ENCODE measurements around the gene LMTK2. TPM values are rescaled to one million over a fixed set of nuclear protein-coding genes. Genes with fewer than 3 reads are reported as not detected.

The LMTK2 gene
- total and polyA plus RNA-seq, 2 donors (not counting 1 experiment from before 2014, with no cell fraction given) = 4.9 to 13.1 TPM

DNA sequence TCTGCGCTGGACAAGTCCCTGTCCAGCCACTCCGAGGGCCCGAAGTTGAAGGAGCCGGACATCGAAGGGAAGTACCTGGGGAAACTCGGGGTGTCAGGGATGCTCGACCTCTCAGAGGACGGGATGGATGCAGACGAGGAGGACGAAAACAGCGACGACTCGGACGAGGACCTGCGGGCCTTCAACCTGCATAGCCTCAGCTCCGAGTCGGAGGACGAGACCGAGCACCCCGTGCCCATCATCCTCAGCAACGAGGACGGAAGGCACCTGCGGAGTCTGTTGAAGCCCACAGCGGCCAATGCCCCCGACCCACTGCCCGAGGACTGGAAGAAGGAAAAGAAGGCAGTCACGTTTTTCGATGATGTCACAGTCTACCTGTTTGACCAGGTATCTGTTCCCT is 87.5 kb downstream of the LMTK2 start:
- Mint-ChIP-seq H3K27ac (no peak overlapping the region), H3K4me1 (peaks cover 7% of the 10 kb centered on the region), H3K9me3 (ENCODE audit: insufficient read depth) (no peaks in the 10 kb centered on the region), H3K4me3 (no peak overlapping the region), H3K27me3 (peaks cover 13% of the 10 kb centered on the region)
- Histone ChIP-seq H3K36me3 (replicated peaks in 1 of 2; ENCODE audit: control extremely low read depth in 1 of 2, control insufficient read depth in 1 of 2, extremely low read depth in 1 of 2, insufficient read depth in 2 of 2, low read length in 1 of 2) (peaks cover 0 to 18% of the 10 kb centered on the region in 2 experiments), H2AFZ (ENCODE audit: insufficient read depth, low read depth, low read length, poor library complexity, severe bottlenecking) (no peak overlapping the region), H4K20me1 (ENCODE audit: control insufficient read depth, insufficient read depth, low read length, poor library complexity, severe bottlenecking) (peaks cover 8% of the 10 kb centered on the region), H3K27me3 (replicated peaks in 1 of 4; ENCODE audit: control extremely low read depth in 1 of 4, control insufficient read depth in 3 of 4, insufficient read depth in 4 of 4, low read length in 3 of 4) (peaks cover 0 to 29% (median 8%) of the 10 kb centered on the region in 4 experiments), H3K9ac (ENCODE audit: low read length) (no peak overlapping the region), H3K79me2 (ENCODE audit: control insufficient read depth, insufficient read depth, low read length) (no peaks in the 10 kb centered on the region), H3K4me3 (ENCODE audit: control extremely low read depth in 1 of 5, extremely low read depth in 1 of 5, insufficient read depth in 1 of 5, low read depth in 2 of 5, low read length in 4 of 5) (no peak overlapping the region), H3K9me3 (ENCODE audit: control extremely low read depth in 1 of 3, control insufficient read depth in 2 of 3, insufficient read depth in 1 of 3, low read length in 2 of 3) (peaks cover 0 to 13% (median 4%) of the 10 kb centered on the region in 3 donors), H3K4me2 (replicated peaks; ENCODE audit: low read depth, low read length, poor library complexity, severe bottlenecking) (no peak overlapping the region), H3K4me1 (ENCODE audit: control insufficient read depth in 2 of 2, insufficient read depth in 2 of 2, low read length in 2 of 2) (peaks cover 2% of the 10 kb centered on the region in 2 donors), H3K27ac (ENCODE audit: low read length in 2 of 2) (no peak overlapping the region)
- ATAC-seq (ENCODE audit: low read depth) (no peak), DNase-seq (no peak)
- intact Hi-C loops (cut with micrococcal nuclease) = no loop called here
- ChIA-PET POLR2A (no interaction called here), CTCF (no interaction called here)
- WGBS (ENCODE audit: insufficient coverage) = 99% methylated on average over 24 of the region's 28 CpGs
- TF ChIP-seq CTCF (IDR thresholded peaks at IDR 0.05) = no peak
- no peak for TF ChIP-seq EZH2 (IDR thresholded peaks at IDR 0.05; ENCODE audit: borderline replicate concordance, insufficient read depth, low read depth, low read length, poor library complexity, severe bottlenecking)

- ChIA-PET POLR2A (no interaction called here), CTCF (interaction anchor here (0.9 kb wide), 1 partner anchor 26 kb away, joined by 4 read pairs; no protein-coding TSS in a partner anchor)
- Mint-ChIP-seq H3K4me1 (peaks cover 12% of the 10 kb centered on the region), H3K4me3 (no peak overlapping the region), H3K9me3 (ENCODE audit: insufficient read depth) (no peaks in the 10 kb centered on the region), H3K27me3 (peaks cover 14% of the 10 kb centered on the region), H3K27ac (no peak overlapping the region)
- DNase-seq (no peak), ATAC-seq (ENCODE audit: low read depth) (no peak)
- H3K79me2 ChIP-seq (ENCODE audit: control insufficient read depth, insufficient read depth, low read length) = no peaks in the 10 kb centered on the region
- peaks cover 0 to 7% (median 4%) of the 10 kb centered on the region in 3 donors for H3K9me3 ChIP-seq (ENCODE audit: control extremely low read depth in 1 of 3, control insufficient read depth in 2 of 3, insufficient read depth in 1 of 3, low read length in 2 of 3)
- H3K4me3 ChIP-seq (ENCODE audit: control extremely low read depth in 1 of 5, extremely low read depth in 1 of 5, insufficient read depth in 1 of 5, low read depth in 2 of 5, low read length in 4 of 5) = no peak overlapping the region
- intact Hi-C loops (cut with micrococcal nuclease) = no loop called here
- peaks cover 0 to 18% of the 10 kb centered on the region in 2 experiments for H3K36me3 ChIP-seq (replicated peaks in 1 of 2; ENCODE audit: control extremely low read depth in 1 of 2, control insufficient read depth in 1 of 2, extremely low read depth in 1 of 2, insufficient read depth in 2 of 2, low read length in 1 of 2)
- no peak overlapping the region for H3K27ac ChIP-seq (ENCODE audit: low read length in 2 of 2)
- H2AFZ ChIP-seq (ENCODE audit: insufficient read depth, low read depth, low read length, poor library complexity, severe bottlenecking) = no peak overlapping the region
- 100% methylated on average over 5 of the region's 8 CpGs for WGBS (ENCODE audit: insufficient coverage)
- peaks cover 0 to 29% (median 7%) of the 10 kb centered on the region in 4 experiments for H3K27me3 ChIP-seq (replicated peaks in 1 of 4; ENCODE audit: control extremely low read depth in 1 of 4, control insufficient read depth in 3 of 4, insufficient read depth in 4 of 4, low read length in 3 of 4)
- peaks cover 8% of the 10 kb centered on the region in 2 donors for H3K4me1 ChIP-seq (ENCODE audit: control insufficient read depth in 2 of 2, insufficient read depth in 2 of 2, low read length in 2 of 2)
- H3K9ac ChIP-seq (ENCODE audit: low read length) = no peak overlapping the region
- no peak overlapping the region for H3K4me2 ChIP-seq (replicated peaks; ENCODE audit: low read depth, low read length, poor library complexity, severe bottlenecking)
- H4K20me1 ChIP-seq (ENCODE audit: control insufficient read depth, insufficient read depth, low read length, poor library complexity, severe bottlenecking) = peaks cover 8% of the 10 kb centered on the region
- TF ChIP-seq CTCF (IDR thresholded peaks at IDR 0.05) (no peak), EZH2 (IDR thresholded peaks at IDR 0.05; ENCODE audit: borderline replicate concordance, insufficient read depth, low read depth, low read length, poor library complexity, severe bottlenecking) (no peak)
These were observed 88.2 kb downstream of the LMTK2 start for GRCh38 chr7:98194672-98195457.

Data from B cell (primary cell).